Activated T-cell treated with anti-CD3 and anti-CD28 coated beads for 24 hours (primary cell): ENCODE data around the gene PWWP2B.

Experiments used
- DNase-seq: peaks from one replicate; pipeline ENCODE4 v3.0.0-alpha.2; 2020; ENCODE audit warnings: low read depth

The PWWP2B gene

DNA sequence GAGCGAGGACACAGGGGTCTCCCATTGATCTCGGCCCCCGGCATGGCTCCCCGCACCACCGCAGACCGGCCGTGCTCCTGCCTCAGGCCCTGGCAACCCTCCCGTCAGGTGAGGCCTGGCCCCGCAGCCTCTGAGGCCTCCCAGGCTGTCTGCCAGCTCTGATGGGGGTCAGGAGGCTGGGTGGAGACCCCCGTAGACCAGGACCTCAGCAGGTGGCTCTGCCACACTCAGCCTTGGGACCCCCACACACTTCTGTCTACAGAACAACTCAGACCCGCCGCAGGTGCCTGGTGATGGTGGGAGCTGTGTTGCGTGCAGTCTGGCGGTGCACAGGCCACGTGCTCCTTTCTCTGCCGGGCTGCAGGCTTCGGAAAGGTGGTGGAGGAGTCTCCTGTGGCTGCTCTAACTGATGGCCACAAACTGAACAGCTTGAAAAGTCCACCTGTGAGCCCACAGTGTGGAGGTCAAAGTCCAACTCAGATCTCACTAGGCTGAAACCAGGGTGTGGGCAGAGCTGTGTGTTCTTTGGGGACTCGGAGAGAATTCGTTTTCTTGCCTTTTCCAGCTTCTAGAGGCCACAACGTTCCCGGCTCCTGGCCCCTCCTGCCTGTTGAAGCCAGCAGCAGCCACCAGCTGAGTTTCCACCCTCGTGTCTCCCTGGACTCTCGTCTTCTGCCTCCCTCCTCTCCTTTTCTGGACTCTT, 62.5 kb downstream of the PWWP2B start:
- no peak for DNase-seq

DNA sequence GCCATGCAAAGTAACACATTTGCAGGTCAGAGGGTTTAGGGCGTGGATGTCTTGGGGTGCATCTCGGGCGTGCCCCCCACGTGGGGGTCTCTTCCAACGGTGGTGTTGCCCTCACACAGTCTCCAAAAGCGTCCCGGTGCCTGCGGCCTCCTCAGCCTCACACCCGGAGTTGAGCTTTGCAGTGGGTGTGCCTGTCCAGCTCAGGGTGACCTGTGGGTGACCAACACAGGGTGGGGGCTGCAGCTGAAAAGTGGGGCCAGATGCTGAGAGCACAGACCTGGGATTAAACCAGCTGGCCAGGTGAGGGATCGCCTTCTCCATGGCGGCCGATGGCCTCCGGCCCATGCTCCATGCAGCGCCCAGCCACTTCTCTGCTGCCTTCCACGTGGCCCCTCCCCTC, 63.1 kb downstream of the PWWP2B start:
- DNase-seq, result no peak

DNA sequence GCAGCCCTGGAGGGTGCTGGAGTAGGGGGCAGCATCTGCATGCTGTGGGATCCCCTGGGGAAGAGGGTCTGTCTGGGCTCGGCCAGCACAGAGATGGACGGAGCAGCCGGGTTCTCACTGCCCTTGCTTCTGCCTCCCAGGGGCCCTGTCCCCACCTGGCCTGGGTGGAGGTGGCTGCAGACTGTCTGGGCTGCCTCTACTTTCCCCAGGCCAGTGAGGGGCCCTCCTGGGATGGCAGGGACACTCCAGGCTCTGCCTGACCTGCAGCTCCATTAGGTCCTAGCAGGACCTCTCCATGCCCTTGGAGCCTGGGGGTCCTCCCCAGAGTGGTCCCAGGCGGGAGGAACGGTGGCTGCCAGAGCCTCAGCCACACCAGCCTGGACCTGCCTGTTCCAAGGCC, 63.7 kb downstream of the PWWP2B start:
- DNase-seq, result no peak

- DNase-seq, result no peak
Measured at GRCh38 chr10:132461103-132461682, 64.2 kb downstream of the PWWP2B start.

- no peak for DNase-seq
Measured at GRCh38 chr10:132461683-132462231, 64.8 kb downstream of the PWWP2B start.

- no peak for DNase-seq
Measured at GRCh38 chr10:132462463-132463332, 65.7 kb downstream of the PWWP2B start.

DNA sequence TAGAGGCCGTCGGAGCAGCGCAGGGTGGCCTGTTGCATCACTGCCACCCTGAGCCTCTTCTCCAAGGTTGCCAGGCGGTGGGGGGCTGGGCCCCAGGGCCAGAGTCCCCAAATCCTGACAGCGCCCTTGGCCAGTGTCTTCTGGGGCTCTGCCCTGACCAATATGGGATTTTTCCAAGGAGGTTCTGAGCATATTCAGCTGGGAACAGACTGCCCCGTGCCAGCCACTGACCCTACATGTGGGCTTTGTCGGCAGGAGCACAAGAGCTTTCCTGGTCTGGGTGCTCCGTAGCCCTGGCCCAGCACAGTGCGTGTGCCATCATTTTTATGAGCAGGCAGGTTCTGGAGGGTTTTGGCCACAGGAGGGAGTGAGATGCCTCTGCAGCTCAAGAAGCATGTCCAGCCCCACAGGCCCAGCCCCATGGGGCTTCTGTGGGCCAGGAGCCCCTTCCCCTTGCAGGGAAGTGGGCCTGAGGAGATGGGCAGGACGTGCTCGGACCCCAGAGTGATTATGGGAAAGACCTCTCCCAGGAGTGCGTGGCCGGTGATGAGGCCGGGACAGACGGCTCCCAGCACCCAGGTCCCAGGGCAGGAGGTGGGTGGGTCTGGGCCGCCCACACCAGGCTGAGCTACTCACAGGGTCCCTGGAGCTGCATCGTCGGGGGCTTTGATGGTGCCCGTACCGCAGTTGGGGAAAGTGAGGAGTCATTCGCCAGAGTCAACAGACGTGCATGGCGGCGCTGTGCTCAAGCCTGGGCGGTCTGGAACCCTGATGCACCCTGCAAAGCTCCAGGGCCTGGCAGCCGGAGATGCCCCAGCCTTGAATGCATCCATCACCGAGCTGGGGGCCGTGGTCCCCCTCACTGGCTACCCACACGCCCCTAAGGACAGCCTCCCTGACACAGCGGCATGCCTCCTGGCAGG, 66.6 kb downstream of the PWWP2B start:
- DNase-seq, result no peak

GRCh38 chr10:132464256-132465192, 67.5 kb downstream of the PWWP2B start:
- DNase-seq, result no peak

DNA sequence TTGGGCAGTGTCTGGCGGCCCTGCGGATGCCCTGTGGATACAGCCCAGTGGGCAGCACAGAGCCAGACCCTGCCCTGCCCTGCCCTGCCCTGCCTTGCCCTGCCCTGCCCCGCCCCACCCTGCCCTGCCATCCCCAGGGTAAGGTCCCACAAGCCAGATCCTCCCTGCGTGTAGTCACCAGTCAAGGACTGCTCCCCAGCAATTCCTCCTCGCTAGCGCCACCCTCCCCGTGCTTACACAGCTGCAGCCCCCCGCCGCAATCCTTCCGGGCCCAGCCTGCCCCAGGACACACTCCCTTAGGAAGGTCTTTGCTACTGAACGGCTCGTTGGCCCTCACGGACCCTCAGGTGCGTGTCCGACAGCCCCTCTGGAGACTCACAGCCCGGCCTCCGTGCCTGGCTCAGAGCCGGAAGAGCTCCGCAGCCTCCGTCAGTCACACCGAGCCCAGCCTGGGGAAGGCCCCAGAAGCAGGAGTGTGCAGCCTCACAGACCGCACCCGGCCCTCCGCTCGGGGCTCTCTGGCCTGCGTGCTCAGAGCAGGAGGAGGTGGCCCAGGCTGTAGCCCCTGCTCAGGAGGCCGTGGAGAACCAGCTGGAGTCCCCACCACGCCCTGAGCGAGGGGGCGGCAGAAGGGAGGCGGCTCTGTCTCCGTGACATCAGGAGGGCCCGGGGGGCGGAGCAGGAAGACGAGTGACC, 68.3 kb downstream of the PWWP2B start:
- no peak for DNase-seq

GRCh38 chr10:132465889-132466519, 69.0 kb downstream of the PWWP2B start:
- DNase-seq, result no peak

- DNase-seq, result no peak
Measured at GRCh38 chr10:132466520-132467463, 69.8 kb downstream of the PWWP2B start.
